Measurements from ENCODE around the gene CLEC20A.

Gene CLEC20A

GRCh38 chr1:178498896-178499675 is 2.3 kb upstream of the CLEC20A start:
- DNase-seq = no peak

GRCh38 chr1:178497903-178498478 is 1.2 kb upstream of the CLEC20A start:
- DNase-seq = no peak

- DNase-seq = no peak
Observed at GRCh38 chr1:178495741-178496409, 889 bp downstream of the CLEC20A start.

- no peak for DNase-seq
Observed at GRCh38 chr1:178495158-178495557, 1.6 kb downstream of the CLEC20A start.

GRCh38 chr1:178494569-178494971 is 2.2 kb downstream of the CLEC20A start:
- DNase-seq = no peak

GRCh38 chr1:178493301-178493741 is 3.4 kb downstream of the CLEC20A start:
- DNase-seq = no peak

GRCh38 chr1:178492341-178492740 is 4.4 kb downstream of the CLEC20A start:
- no peak for DNase-seq

GRCh38 chr1:178491721-178492120 is 5.0 kb downstream of the CLEC20A start:
- no peak for DNase-seq

GRCh38 chr1:178490967-178491366 is 5.8 kb downstream of the CLEC20A start:
- no peak for DNase-seq

GRCh38 chr1:178490136-178490535 is 6.6 kb downstream of the CLEC20A start:
- no peak for DNase-seq

- DNase-seq = no peak
Observed at GRCh38 chr1:178489399-178489798, 7.4 kb downstream of the CLEC20A start.

GRCh38 chr1:178488393-178488792 is 8.4 kb downstream of the CLEC20A start:
- no peak for DNase-seq

GRCh38 chr1:178487070-178487615 is 9.6 kb downstream of the CLEC20A start:
- no peak for DNase-seq

GRCh38 chr1:178486100-178487069 is 10.4 kb downstream of the CLEC20A start:
- no peak for DNase-seq

GRCh38 chr1:178485541-178485981 is 11.2 kb downstream of the CLEC20A start:
- DNase-seq = no peak

GRCh38 chr1:178484698-178485225 is 12.0 kb downstream of the CLEC20A start:
- DNase-seq = no peak

GRCh38 chr1:178483251-178483957 is 13.4 kb downstream of the CLEC20A start:
- DNase-seq = no peak

GRCh38 chr1:178477841-178478240 is 18.9 kb downstream of the CLEC20A start:
- DNase-seq = no peak

GRCh38 chr1:178477373-178477772 is 19.4 kb downstream of the CLEC20A start:
- no peak for DNase-seq

- DNase-seq = no peak
Observed at GRCh38 chr1:178472531-178472930, 24.2 kb downstream of the CLEC20A start.

- no peak for DNase-seq
Observed at GRCh38 chr1:178470411-178470960, 26.3 kb downstream of the CLEC20A start.
